Erythroblast (primary cell): ENCODE measurements around the gene SETD7.

Source experiments
- DNase-seq, 2 experiments: peaks; one replicate each; lab custom pipeline; 2025; lab: John Stamatoyannopoulos, UW
- GATA1 ChIP-seq: IDR thresholded peaks from 2 replicates; pipeline ENCODE4 v1.6.1; 2011; ENCODE audit warnings: low read depth, mild to moderate bottlenecking, control low read depth, low read length, moderate library complexity
- POLR2A ChIP-seq: IDR thresholded peaks from 2 replicates; pipeline ENCODE4 v1.6.1; 2011; ENCODE audit warnings: mild to moderate bottlenecking, low read length

Gene SETD7

GRCh38 chr4:139560406-139561104 is 4.5 kb upstream of the SETD7 start:
- TF ChIP-seq POLR2A (no peak), GATA1 (no peak)
- DNase-seq: no peak

GRCh38 chr4:139559687-139560086 is 3.7 kb upstream of the SETD7 start:
- DNase-seq: no peak
- TF ChIP-seq GATA1 (no peak), POLR2A (no peak)

DNA sequence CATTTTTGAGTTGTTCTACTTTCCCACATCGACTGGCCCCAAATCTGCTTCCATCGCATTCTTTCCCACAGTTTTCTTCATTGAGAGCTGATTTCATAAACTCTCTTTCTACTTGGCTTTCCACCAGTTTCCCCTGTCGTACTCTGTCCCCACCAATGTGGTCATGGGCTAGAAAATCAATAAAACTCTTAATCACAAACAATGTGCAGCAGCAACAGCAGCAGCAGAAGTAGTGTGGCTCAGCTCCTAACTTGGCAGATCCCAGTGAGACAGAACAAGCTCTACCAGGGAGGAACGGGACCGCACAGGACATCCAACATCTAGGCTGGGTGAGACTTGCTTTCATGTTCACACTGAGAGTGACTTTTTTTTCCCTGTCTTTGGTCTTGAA is 3.1 kb upstream of the SETD7 start:
- no peak for TF ChIP-seq POLR2A
- TF ChIP-seq GATA1: no peak

DNA sequence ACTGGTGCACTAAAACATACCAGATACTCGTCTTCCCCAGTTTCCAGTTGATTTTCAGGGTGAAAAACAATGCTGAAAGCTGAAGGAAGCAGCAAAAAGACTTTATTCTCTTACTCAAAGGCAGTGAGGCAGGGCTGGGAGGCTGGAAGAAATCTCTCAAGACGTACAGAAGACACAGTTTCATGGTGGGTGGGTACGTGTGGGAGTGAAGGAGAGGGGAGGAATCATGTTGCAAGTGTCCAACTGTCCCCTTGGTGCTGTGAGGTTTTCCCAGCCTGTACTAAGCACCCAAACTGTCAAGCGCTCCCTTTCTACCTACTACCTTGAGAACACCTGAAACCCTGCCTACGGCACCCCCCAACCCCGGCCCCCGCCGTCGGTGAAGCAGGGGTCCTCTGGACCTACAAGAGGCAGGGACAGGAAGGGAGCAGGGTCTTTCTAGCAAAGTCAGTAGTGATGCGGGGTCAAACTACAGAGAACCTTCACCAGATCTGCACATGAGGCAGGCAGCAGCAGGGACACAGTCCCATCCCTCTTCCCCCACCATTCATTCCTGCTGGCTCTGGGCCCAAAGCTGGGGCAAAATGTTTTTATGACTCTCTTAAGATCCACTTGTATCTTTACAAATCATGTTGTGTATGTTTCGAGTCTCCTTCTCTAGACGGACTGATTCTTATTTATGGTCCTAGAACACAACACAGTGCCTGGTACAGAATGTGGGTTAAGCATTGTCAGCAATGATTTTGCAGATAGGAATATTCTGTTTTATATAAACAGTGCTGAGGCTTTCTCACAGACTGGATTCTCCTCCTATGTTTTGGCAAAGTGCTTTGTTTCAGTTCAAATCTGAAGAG is 2.4 kb upstream of the SETD7 start:
- no peak for TF ChIP-seq GATA1
- no peak for TF ChIP-seq POLR2A
- DNase-seq: no peak

More for the DNA sequence above, 3.1 kb upstream of the SETD7 start:
- DNase-seq: no peak

DNA sequence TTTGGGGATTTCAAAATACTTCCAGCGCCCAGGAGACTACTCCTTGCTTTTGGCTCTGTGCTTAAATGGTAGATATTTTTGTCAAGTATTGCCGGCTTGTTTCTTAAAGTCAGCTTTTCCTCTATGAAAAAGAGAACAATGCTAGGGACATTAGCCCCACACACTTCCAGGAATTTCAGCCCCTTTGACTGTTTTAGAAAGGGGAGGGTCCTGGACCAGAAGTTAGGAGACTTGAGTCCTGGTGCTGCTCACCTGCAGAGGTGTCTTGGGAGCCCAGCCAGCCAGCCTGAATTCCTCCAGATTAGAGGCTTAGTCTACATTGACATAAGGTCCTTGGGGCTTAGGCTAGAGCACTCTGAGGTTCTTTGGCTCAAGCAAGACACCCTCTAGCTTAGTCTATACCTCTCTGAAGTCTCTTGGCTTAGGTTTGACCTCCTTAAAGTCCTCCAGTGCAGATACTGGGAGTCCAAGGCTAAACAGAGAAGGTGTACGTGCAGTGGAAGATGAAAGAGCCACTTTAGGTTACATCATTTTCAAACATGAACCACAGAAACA is 1.6 kb upstream of the SETD7 start:
- TF ChIP-seq GATA1 (no peak), POLR2A (no peak)

DNA sequence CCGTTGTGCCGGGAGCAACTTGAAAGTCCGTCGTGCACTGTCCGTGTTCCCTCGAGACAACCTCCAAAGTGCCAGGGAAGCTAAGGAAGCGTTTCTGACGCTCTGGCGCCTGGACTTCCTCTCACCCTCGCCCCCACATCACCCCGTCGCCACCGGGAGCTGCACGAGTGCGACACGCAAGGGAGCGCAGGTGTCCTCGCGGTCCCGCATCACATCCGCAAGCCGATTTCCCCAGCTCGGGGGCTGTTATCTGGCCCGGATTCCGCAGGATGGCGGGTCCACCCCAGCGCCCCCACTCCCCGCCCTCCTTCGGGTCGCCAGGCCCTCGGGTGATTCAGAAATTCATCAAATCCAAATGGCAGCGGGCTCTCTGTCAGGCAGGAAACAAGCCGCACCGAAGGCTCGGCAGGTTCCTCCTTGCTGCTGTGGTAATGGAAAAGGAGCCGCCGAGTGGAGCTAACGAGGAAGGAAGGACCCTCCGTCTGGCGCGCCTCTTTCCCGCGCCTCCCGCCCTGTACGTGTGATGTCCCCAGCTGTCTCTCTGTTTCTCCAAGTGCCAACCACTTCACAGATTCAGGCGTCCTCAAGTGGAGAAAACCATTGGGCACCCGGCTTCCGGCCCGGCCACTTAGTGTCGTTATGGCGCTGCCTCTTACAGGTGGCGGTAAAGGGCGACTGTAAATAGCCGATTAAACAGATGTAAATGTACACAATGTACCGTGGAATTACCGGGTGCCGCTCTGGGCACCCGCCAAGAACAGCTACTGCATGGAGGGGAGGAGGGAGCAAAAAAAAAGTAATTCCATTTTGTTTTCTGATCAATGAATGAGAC is 921 bp upstream of the SETD7 start:
- DNase-seq: peak; percentile 24 to 29
- no peak for TF ChIP-seq GATA1
- no peak for TF ChIP-seq POLR2A

More for the DNA sequence above, 1.6 kb upstream of the SETD7 start:
- no peak for DNase-seq

DNA sequence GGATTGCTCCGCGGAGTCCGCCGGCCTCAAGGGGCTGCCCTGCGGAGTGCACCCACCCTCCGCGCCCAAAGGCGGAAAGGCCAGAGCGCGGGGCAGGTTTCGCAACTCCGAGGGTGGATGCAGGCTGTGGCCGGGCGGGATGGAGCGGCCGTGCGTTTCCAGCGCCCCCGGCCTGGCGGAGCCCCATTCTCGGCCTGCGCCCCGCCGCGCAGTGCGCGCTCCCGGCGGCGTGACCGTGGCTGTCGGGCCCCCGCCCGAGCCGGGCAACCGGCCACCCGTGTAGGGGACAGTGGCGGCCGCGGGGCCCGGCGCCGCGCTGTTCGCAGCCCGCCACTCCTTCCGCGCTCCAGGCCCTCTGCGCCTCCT is 331 bp downstream of the SETD7 start:
- peak in 1 of 2 experiments; percentile 44 for DNase-seq
- TF ChIP-seq POLR2A (no peak), GATA1 (no peak)

DNA sequence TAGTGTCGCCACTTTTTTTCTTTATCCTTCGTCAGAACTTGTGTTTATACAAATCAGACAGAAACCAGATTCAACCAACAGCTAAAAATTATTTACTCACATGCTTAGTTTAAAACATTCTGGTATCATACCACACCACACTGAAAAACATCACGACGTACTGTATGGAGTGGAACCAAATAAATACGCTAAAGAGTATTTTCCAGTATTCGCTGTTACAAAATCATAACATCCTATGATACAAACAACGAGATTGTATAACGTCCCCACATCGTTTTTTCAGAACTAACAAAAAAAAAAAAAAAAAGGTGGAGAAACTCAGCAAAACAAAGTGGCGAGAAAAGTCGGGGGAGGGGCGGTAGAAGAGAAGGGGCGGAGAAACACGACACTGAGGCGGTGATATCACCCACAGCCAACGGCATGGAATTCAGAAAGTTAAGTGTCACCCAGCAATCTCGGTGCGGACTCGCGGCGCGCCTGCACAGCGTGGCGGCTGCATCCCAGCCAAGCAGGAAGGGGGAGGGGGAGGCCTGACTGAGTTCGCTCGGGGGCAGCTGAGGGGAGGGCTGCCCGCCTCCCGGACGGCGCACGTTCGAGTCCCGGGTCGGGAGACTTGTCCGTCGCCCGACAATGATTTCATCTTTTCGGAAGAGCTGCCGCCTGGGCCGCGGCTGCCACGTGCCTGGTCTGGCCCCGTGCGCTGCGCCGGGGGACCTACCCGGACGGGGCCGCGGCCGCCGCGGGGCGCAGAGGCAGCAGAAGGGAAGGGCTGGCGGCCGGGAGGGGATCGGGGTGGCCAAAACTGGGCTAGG is 920 bp downstream of the SETD7 start:
- no peak for TF ChIP-seq GATA1
- no peak for TF ChIP-seq POLR2A
- peak; percentile 52 to 60 for DNase-seq

- TF ChIP-seq GATA1: no peak
- TF ChIP-seq POLR2A: no peak
- no peak for DNase-seq
Observed at GRCh38 chr4:139554642-139554892, 1.5 kb downstream of the SETD7 start.

GRCh38 chr4:139553751-139554641 is 2.0 kb downstream of the SETD7 start:
- DNase-seq: no peak
- TF ChIP-seq POLR2A (no peak), GATA1 (no peak)

DNA sequence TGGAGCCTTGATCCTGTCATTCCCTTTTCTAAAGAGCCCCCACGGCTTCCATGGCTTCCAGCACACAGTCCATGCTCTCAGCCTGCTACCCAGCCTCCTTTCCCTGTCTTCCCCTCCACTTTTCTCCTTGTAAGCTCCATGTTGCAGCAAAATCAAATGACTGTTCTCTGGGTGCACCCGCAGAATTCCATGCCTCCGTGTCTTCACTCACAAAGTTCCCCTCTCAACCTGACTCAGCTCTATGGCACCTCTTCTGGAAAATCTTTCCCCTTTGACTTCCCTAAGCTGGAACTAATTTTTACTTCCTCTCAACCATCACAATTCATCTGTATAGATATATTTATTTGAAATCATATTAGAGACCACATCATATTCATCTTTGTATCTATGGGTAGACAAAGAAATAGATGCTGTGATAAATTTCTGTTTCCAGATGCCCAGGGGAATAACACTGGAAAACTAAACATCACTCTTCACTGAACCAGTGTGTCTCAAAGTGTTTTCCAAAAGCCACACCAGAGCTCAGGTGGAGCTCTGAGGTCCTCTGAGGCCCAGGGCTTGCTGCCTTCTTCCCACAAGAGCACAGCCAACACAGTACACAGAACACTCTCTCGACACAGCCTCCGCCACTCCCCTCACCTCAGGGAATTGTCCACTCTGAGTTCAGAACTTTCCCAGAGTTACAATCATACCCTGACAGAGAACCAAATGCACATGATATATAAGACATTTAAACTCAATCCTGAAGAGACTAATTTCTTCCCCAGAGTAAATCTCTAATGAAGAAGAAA is 3.3 kb downstream of the SETD7 start:
- TF ChIP-seq POLR2A: no peak
- TF ChIP-seq GATA1: no peak
- no peak for DNase-seq

DNA sequence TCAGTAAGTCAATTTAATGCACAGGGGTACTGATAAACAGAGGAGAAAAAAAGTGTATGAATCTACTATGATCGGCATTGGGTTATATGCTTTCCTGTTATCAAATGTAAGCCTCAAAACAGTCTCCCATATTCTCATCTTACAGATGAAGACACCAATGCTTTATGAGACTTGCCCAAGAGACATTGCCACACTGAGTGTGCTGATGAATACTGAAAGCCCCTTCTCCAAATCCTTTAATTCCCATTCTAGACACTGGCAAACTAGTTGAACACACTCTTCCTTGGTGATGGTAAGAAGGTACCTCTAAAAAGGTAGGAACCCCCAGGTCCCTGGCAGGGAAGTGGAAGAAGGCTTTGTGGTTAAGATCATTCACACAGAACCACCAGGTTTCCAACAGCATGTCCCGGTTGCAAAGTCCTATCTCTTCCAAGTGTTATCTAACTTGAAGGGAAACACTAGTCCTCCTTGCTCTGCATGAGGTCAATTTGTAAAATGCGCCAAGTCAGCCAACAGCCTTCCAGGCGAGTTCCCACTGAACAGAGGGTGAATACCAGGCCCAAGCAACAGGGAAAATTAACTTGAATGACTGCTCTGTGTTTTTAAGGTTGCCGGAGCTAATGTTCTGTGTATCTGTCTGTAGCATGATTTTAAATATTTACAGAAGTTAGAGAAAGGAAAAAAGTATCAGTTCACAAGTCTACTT is 5.1 kb downstream of the SETD7 start:
- no peak for TF ChIP-seq GATA1
- TF ChIP-seq POLR2A: no peak

More for the DNA sequence above, 5.1 kb downstream of the SETD7 start:
- DNase-seq: no peak
